ENCODE measurements around the gene FBXO41.

The FBXO41 gene

GRCh38 chr2:73225513-73226360 is 58.5 kb downstream of the FBXO41 start:
- no peaks in the 10 kb centered on the region for H3K9me3 ChIP-seq (replicated peaks; ENCODE audit: insufficient read depth, low read length)
- H3K9me2 ChIP-seq (replicated peaks; ENCODE audit: insufficient read depth, low read length): no peaks in the 10 kb centered on the region
- H3K27me3 ChIP-seq (replicated peaks; ENCODE audit: insufficient read depth, low read length): no peaks in the 10 kb centered on the region
- no peaks in the 10 kb centered on the region for H3K4me1 ChIP-seq (ENCODE audit: low read length)
- TF ChIP-seq, protein P1, sequence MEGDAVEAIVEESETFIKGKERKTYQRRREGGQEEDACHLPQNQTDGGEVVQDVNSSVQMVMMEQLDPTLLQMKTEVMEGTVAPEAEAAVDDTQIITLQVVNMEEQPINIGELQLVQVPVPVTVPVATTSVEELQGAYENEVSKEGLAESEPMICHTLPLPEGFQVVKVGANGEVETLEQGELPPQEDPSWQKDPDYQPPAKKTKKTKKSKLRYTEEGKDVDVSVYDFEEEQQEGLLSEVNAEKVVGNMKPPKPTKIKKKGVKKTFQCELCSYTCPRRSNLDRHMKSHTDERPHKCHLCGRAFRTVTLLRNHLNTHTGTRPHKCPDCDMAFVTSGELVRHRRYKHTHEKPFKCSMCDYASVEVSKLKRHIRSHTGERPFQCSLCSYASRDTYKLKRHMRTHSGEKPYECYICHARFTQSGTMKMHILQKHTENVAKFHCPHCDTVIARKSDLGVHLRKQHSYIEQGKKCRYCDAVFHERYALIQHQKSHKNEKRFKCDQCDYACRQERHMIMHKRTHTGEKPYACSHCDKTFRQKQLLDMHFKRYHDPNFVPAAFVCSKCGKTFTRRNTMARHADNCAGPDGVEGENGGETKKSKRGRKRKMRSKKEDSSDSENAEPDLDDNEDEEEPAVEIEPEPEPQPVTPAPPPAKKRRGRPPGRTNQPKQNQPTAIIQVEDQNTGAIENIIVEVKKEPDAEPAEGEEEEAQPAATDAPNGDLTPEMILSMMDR (IDR thresholded peaks at IDR 0.05; ENCODE audit: low read length): no peak
- TF ChIP-seq EZH2phosphoT487 (IDR thresholded peaks at IDR 0.05; ENCODE audit: low read length) (no peak), EZH2 (optimal IDR thresholded peaks at IDR 0.05; ENCODE audit: low read depth, low read length) (no peak)
- no peak overlapping the region for H3K4me3 ChIP-seq (ENCODE audit: low read length)
- H3K36me3 ChIP-seq (replicated peaks; ENCODE audit: insufficient read depth, low read length): no peaks in the 10 kb centered on the region; the same call in 1 of the 2 replicates
- H2AFZ ChIP-seq (ENCODE audit: low read length): no peak overlapping the region
- no peaks in the 10 kb centered on the region for H3K79me2 ChIP-seq (ENCODE audit: low read length)
- no peak overlapping the region for H3K27ac ChIP-seq (ENCODE audit: low read length)
- no peak overlapping the region for H3K4me2 ChIP-seq (ENCODE audit: low read depth, low read length)
- no peak for DNase-seq
- H3K9ac ChIP-seq (ENCODE audit: low read length): no peak overlapping the region
- no peaks in the 10 kb centered on the region for H4K20me1 ChIP-seq (ENCODE audit: insufficient read depth, low read length)
- H3F3A ChIP-seq (ENCODE audit: insufficient read depth, low read length): no peaks in the 10 kb centered on the region

- Histone ChIP-seq H2AFZ (ENCODE audit: low read length) (no peak overlapping the region), H3F3A (ENCODE audit: insufficient read depth, low read length) (no peaks in the 10 kb centered on the region), H3K27ac (ENCODE audit: low read length) (no peak overlapping the region), H3K79me2 (ENCODE audit: low read length) (0 out of 2 replicates have a peak, but pooled peaks cover 3% of the 10 kb centered on the region), H3K4me2 (ENCODE audit: low read depth, low read length) (no peak overlapping the region), H3K36me3 (replicated peaks; ENCODE audit: insufficient read depth, low read length) (no peaks in the 10 kb centered on the region; the same call in 1 of the 2 replicates), H3K27me3 (replicated peaks; ENCODE audit: insufficient read depth, low read length) (no peaks in the 10 kb centered on the region), H3K9me2 (replicated peaks; ENCODE audit: insufficient read depth, low read length) (no peaks in the 10 kb centered on the region), H3K4me1 (ENCODE audit: low read length) (no peaks in the 10 kb centered on the region), H3K9me3 (replicated peaks; ENCODE audit: insufficient read depth, low read length) (no peaks in the 10 kb centered on the region), H3K4me3 (ENCODE audit: low read length) (no peak overlapping the region), H3K9ac (ENCODE audit: low read length) (no peak overlapping the region), H4K20me1 (ENCODE audit: insufficient read depth, low read length) (no peaks in the 10 kb centered on the region)
- DNase-seq: no peak
- TF ChIP-seq, protein P1 (IDR thresholded peaks at IDR 0.05; ENCODE audit: low read length): no peak
- TF ChIP-seq EZH2phosphoT487 (IDR thresholded peaks at IDR 0.05; ENCODE audit: low read length) (no peak), EZH2 (optimal IDR thresholded peaks at IDR 0.05; ENCODE audit: low read depth, low read length) (no peak)
Observed at GRCh38 chr2:73223821-73224220, 60.5 kb downstream of the FBXO41 start.

DNA sequence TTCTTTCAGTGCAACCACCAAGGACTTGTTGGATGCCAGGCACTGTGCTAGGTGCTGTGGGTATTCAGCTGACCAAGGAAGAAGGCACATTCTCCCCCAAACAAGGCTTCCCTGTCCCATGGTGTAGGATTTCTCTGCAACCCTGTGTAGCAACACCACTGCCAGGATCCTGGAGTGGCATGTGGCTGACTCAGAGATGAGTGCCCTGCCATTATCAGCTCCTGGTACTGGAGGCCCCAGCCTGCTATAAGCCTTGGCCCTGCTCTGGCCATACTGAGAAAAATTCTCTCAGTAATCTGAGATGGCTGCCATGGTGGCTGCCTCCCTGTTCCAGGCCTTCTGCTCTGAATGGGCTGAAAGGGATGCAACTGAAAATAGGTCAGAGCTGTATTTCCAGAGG is 66.0 kb downstream of the FBXO41 start:
- peaks cover 40% of the 10 kb centered on the region for H3K79me2 ChIP-seq (ENCODE audit: low read length)
- no peaks in the 10 kb centered on the region for H3K27me3 ChIP-seq (replicated peaks; ENCODE audit: insufficient read depth, low read length)
- TF ChIP-seq EZH2phosphoT487 (IDR thresholded peaks at IDR 0.05; ENCODE audit: low read length) (no peak), EZH2 (optimal IDR thresholded peaks at IDR 0.05; ENCODE audit: low read depth, low read length) (no peak)
- TF ChIP-seq, protein P1 (IDR thresholded peaks at IDR 0.05; ENCODE audit: low read length): no peak
- no peak overlapping the region for H3K4me2 ChIP-seq (ENCODE audit: low read depth, low read length)
- no peak for DNase-seq
- H3K4me3 ChIP-seq (ENCODE audit: low read length): no peak overlapping the region
- peaks cover 7% of the 10 kb centered on the region; the same call in 1 of the 2 replicates for H3K4me1 ChIP-seq (ENCODE audit: low read length)
- no peak overlapping the region for H3K9ac ChIP-seq (ENCODE audit: low read length)
- no peak overlapping the region for H3K27ac ChIP-seq (ENCODE audit: low read length)
- no peaks in the 10 kb centered on the region for H3K9me3 ChIP-seq (replicated peaks; ENCODE audit: insufficient read depth, low read length)
- 0 out of 2 replicates have a peak, but pooled peaks cover 2% of the 10 kb centered on the region for H3F3A ChIP-seq (ENCODE audit: insufficient read depth, low read length)
- H3K9me2 ChIP-seq (replicated peaks; ENCODE audit: insufficient read depth, low read length): no peaks in the 10 kb centered on the region
- no peaks in the 10 kb centered on the region for H4K20me1 ChIP-seq (ENCODE audit: insufficient read depth, low read length)
- no peak overlapping the region for H2AFZ ChIP-seq (ENCODE audit: low read length)
- no peaks in the 10 kb centered on the region; the same call in 1 of the 2 replicates for H3K36me3 ChIP-seq (replicated peaks; ENCODE audit: insufficient read depth, low read length)

Data from MM.1S (cell line).